Tibial nerve (tissue), 4 donors: Measurements from ENCODE around the gene DIP2C.
A peak's percentile ranks its signal among the peaks of the same experiment; 100 is the strongest.

ENCODE experiments used
- CTCF ChIP-seq, 5 experiments: fragments of 200-600 bp in 3 of 5; fragments of 450-650 bp in 2 of 5; sonication (generic) in 3 of 5; IDR thresholded peaks; one replicate each; pipeline ENCODE4 v1.5.1; 2016 to 2019; ENCODE audit warnings: antibody characterized with exemption in 5 of 5, mild to moderate bottlenecking in 3 of 5, moderate library complexity in 2 of 5
- EP300 ChIP-seq, 2 donors: sonication (generic); formaldehyde crosslinking; IDR thresholded peaks; one replicate each; pipeline ENCODE4 v1.6.1; 2017; ENCODE audit warnings: antibody characterized with exemption in 2 of 2, mild to moderate bottlenecking in 1 of 2
- POLR2A ChIP-seq, 2 donors: fragments of 450-650 bp; IDR thresholded peaks; one replicate each; pipeline ENCODE4 v1.6.1; 2017; ENCODE audit warnings: antibody characterized with exemption in 2 of 2, mild to moderate bottlenecking in 2 of 2, moderate library complexity in 2 of 2

- TF ChIP-seq POLR2A (IDR thresholded peaks at IDR 0.05), result no peak
- TF ChIP-seq CTCF (IDR thresholded peaks at IDR 0.05), result no peak
- TF ChIP-seq EP300 (IDR thresholded peaks at IDR 0.05), result peak in 1 of 2 donors; percentile 39
Measured at GRCh38 chr10:490256-490655, 199.2 kb downstream of the DIP2C start.
